Activated T-helper 2 cell treated with anti-CD3 and anti-CD28 coated beads, Interferon-gamma antibody, Interleukin-2, Interleukin-4, amounts not matched to agents 10 μg/mL and 5 μg/mL and 100 μg/mL, durations not matched to agents 14 hours and 24 hours and 36 hours (primary cell): ENCODE results near the gene HINT3. TPM values are rescaled to one million over a fixed set of nuclear protein-coding genes. Genes with fewer than 3 reads are reported as not detected.
"Not testable (repeated sequence)": the region's sequence is repeated elsewhere in the genome, so short reads cannot be mapped to it uniquely, and the experiment has no call there.

Experiments
- DNase-seq: peaks from one replicate; pipeline ENCODE4 v3.0.0; 2021; ENCODE audit warnings: low spot score
- H3K27ac Mint-ChIP-seq: one replicate; pipeline ENCODE4 v1.8.0; 2021; ENCODE audit warnings: mixed read lengths
- H3K27me3 Mint-ChIP-seq: one replicate; pipeline ENCODE4 v1.8.0; 2021; ENCODE audit warnings: low read depth, mixed read lengths
- H3K36me3 Mint-ChIP-seq: one replicate; pipeline ENCODE4 v1.8.0; 2021; ENCODE audit warnings: low read depth, mixed read lengths
- H3K4me1 Mint-ChIP-seq: one replicate; pipeline ENCODE4 v1.8.0; 2021; ENCODE audit warnings: low read depth, mixed read lengths
- H3K4me3 Mint-ChIP-seq: one replicate; pipeline ENCODE4 v1.8.0; 2021; ENCODE audit warnings: low read depth, mild to moderate bottlenecking, moderate library complexity, mixed read lengths
- H3K9me3 Mint-ChIP-seq: one replicate; pipeline ENCODE4 v1.8.0; 2021; ENCODE audit warnings: mixed read lengths
- intact Hi-C: fragments of 100-400 bp; cut with micrococcal nuclease; formaldehyde crosslinking; loops from one replicate; pipeline ENCODE4 v1.15.1; 2023
- total RNA-seq: library from RNA; stranded (reverse); gene quantifications from 2 replicates; pipeline ENCODE4 v1.2.3, GENCODE V29; 2022

Gene HINT3
- total RNA-seq, result 7.1 and 7.9 TPM in 2 replicates

DNA sequence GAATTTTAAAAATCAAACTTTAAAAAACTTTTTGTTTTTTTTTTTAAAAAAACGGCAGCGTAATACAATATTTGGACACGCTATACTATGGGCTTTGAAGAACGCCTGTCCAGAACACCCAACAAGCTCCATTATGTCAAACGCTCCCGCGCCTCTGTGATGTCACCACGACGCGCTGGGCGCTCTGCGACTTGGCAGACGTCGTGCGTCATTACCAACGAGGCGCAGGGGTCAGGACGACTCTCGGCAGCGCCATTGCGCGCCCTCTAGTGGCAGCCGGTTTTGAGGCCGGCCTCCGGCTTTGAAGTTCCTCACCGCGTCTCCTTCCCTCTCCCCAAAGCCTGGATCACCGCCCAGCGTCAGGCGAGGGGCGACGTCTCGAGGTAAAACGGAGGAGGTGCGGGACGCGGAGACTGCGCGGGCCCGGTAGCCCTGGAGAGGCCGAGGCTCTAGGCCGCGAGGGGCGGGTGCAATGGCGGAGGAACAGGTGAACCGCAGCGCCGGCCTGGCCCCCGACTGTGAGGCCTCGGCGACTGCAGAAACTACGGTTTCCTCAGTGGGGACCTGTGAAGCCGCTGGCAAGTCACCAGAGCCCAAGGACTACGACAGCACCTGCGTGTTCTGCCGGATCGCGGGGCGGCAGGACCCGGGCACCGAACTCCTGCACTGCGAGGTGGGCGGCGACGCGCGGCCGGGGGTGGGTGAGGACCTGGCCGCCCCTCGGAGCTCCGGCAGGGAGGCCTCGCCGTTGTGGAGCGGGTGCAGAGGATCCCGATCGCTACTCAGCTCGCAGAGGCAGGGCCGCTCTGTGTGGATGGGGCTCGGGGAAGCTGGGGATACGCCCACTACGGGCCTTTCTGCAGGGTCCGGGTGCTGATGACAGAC lies at the start of gene HINT3:
Gene HINT3 (plus strand): TSS at position 265 of the 885 bp plus-strand sequence. CDS start 208 bp downstream, at position 473.
- DNase-seq, result peak; percentile 96

DNA sequence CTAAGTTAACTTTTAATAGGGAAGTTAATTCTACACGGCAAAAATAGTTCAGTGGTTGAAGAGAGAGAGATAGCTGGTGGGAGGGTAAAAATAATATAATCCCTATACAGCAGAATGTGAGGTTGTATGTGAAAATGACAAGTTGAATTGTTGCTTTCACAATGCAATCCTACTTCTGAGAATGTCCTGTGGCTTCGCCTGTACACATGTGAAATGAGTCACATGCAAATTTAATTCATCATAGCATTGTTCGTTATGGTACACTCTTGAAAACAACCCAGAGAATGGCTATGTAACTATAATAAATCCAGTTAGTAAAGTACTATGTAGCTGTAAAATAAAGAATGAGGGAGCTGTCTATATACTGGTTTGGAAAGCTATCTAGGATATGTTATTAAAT lies 46.0 kb upstream of the HINT3 start:
- H3K4me3 Mint-ChIP-seq, result no peak overlapping the region
- H3K36me3 Mint-ChIP-seq, result peaks cover 44% of the 10 kb centered on the region
- intact Hi-C loops, result loop anchor here (1.0 to 10.0 kb wide), 2 partner anchors 9 to 606 kb away; partner anchors contain the start of gene HDDC2
- no peaks in the 10 kb centered on the region for H3K27me3 Mint-ChIP-seq
- peaks cover 32% of the 10 kb centered on the region for H3K4me1 Mint-ChIP-seq
- DNase-seq, result no peak
- H3K27ac Mint-ChIP-seq, result peak overlapping the region; percentile 75
- peaks cover 3% of the 10 kb centered on the region for H3K9me3 Mint-ChIP-seq

More for the DNA sequence above, at the start of gene HINT3:
- H3K27me3 Mint-ChIP-seq, result peaks cover 1% of the 10 kb centered on the region
- intact Hi-C loops, result loop anchor here (1.0 to 10.0 kb wide), 8 partner anchors 18 to 652 kb away; partner anchors contain the start of genes HDDC2 and TRMT11
- no peaks in the 10 kb centered on the region for H3K9me3 Mint-ChIP-seq
- peaks cover 6% of the 10 kb centered on the region for H3K4me1 Mint-ChIP-seq
- no peaks in the 10 kb centered on the region for H3K36me3 Mint-ChIP-seq
- H3K27ac Mint-ChIP-seq, result peak within 1 kb of the TSS; percentile 68
- peak within 1 kb of the TSS; percentile 52 for H3K4me3 Mint-ChIP-seq

DNA sequence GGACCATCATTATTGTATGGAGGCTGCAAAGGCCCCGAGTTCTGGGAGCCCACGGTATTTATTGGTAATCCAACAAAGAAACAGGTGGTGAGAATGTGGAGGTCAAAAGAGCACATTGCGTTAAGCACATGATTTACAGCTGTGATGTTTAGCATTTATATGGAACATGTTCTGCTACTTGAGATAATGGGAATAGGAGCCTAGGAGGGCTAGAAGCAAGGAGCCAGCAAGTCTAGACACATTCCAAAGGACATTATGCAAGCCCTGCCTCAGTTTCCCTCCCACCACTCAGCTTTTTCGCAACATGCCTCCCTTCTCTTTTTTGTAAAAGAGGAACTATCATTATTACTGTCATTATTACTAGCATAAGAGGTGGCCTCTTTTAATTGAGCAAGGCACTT lies 45.5 kb upstream of the HINT3 start:
- DNase-seq, H3K4me3 Mint-ChIP-seq, H3K27me3 Mint-ChIP-seq, H3K9me3 Mint-ChIP-seq: not testable (repeated sequence)
- Mint-ChIP-seq H3K27ac (peak overlapping the region; percentile 75), H3K36me3 (peaks cover 48% of the 10 kb centered on the region), H3K4me1 (peaks cover 31% of the 10 kb centered on the region)
- intact Hi-C loops, result loop anchor here (10.0 kb wide), 1 partner anchor 606 kb away; the partner anchor contains the start of gene HDDC2

GRCh38 chr6:125912430-125912829 lies 44.1 kb upstream of the HINT3 start:
- peak overlapping the region; percentile 15 for H3K27ac Mint-ChIP-seq
- intact Hi-C loops, result loop anchor here (10.0 kb wide), 1 partner anchor 608 kb away; the partner anchor contains the start of gene HDDC2
- H3K4me1 Mint-ChIP-seq, result peaks cover 27% of the 10 kb centered on the region
- H3K36me3 Mint-ChIP-seq, result peaks cover 55% of the 10 kb centered on the region
- H3K4me3 Mint-ChIP-seq, DNase-seq, H3K9me3 Mint-ChIP-seq, H3K27me3 Mint-ChIP-seq: not testable (repeated sequence)

GRCh38 chr6:125913145-125913544 lies 43.4 kb upstream of the HINT3 start:
- DNase-seq, result no peak
- H3K36me3 Mint-ChIP-seq, result peaks cover 55% of the 10 kb centered on the region
- no peak overlapping the region for H3K27ac Mint-ChIP-seq
- no peak overlapping the region for H3K4me3 Mint-ChIP-seq
- H3K27me3 Mint-ChIP-seq, result no peaks in the 10 kb centered on the region
- H3K4me1 Mint-ChIP-seq, result peaks cover 29% of the 10 kb centered on the region
- peaks cover 3% of the 10 kb centered on the region for H3K9me3 Mint-ChIP-seq
- intact Hi-C loops, result loop anchor here (10.0 kb wide), 1 partner anchor 608 kb away; the partner anchor contains the start of gene HDDC2

DNA sequence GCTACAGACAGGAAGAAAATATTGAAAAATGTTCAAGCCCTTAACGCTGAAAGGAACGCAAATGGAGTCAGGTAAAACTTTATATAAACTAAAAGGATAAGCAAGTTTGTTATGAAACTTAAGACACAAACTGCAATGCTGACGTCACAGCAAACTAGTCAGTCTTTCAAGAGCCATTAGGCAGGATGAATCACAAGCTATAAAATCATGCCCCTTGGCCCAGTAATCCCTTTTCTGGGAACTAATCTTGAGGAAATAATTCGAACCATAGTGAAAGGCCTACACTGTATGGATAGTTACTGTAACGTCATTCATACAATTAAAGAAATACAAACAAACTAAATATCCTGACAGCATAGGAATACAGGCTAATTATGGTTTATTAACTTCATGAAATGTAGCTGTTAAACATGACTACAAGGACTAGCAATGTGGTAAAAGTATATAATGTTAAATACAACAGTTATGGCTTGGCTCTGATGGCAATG lies 42.7 kb upstream of the HINT3 start:
- Mint-ChIP-seq H3K36me3 (peaks cover 58% of the 10 kb centered on the region), H3K9me3 (peaks cover 3% of the 10 kb centered on the region), H3K4me3 (no peak overlapping the region), H3K4me1 (peaks cover 35% of the 10 kb centered on the region), H3K27ac (no peak overlapping the region), H3K27me3 (no peaks in the 10 kb centered on the region)
- DNase-seq, result no peak
- intact Hi-C loops, result loop anchor here (10.0 kb wide), 1 partner anchor 609 kb away; the partner anchor contains the start of gene HDDC2

- H3K4me3 Mint-ChIP-seq, result peak overlapping the region; percentile 82
- peaks cover 39% of the 10 kb centered on the region for H3K4me1 Mint-ChIP-seq
- H3K27me3 Mint-ChIP-seq, result no peaks in the 10 kb centered on the region
- intact Hi-C loops, result loop anchor here (10.0 kb wide), 1 partner anchor 613 kb away; the partner anchor contains the start of gene HDDC2
- peak overlapping the region; percentile 88 for H3K27ac Mint-ChIP-seq
- no peak for DNase-seq
- H3K36me3 Mint-ChIP-seq, result peaks cover 70% of the 10 kb centered on the region
- H3K9me3 Mint-ChIP-seq, result no peaks in the 10 kb centered on the region
These were observed 38.3 kb upstream of the HINT3 start for GRCh38 chr6:125918230-125918629.

DNA sequence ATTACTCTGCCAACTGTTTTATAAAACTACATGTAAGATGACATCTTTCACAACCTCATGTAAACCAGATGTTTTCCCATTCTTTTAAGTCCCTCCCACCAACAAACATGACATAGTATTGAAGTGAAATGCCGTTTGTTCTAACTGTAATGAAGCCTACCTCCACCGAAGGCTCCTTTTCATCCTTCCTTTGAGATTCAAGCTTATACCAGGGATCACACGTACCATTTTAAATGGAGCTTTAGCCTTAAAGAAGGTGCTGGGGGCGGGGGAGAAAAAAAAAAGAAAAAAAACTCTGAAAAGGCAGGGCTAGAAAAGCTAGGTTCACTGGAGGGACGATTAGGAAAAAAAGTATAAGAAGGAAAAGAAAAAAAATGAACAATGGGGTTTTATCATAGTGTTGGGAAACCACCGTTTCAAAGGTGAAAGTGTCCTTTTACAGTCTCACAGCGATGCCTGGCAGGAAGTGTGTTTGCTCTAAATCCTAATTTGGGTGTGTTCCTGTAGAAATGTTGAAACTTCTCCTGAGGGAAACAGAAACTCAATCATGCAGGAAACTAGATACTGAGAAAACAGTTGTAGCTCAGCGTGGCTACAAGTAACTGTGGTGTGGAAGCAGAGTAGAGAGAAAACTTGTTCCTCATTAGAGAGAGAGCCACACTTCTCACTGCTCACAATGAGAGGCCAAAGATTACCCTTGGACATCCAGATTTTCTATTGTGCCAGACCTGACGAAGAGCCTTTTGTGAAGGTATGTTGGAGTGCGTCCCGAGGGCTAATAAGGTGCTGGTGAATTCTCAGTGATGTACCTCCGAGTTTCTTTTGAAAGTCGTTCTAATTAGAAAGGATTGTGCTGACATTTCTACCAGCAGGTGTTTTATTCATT lies 37.6 kb upstream of the HINT3 start:
- H3K4me3 Mint-ChIP-seq, result peak overlapping the region; percentile 82
- H3K4me1 Mint-ChIP-seq, result peaks cover 46% of the 10 kb centered on the region
- no peaks in the 10 kb centered on the region for H3K27me3 Mint-ChIP-seq
- DNase-seq, result peak; percentile 48
- intact Hi-C loops, result loop anchor here (1.0 to 10.0 kb wide), 6 partner anchors 9 to 614 kb away; partner anchors contain the start of genes HDDC2 and HINT3
- peaks cover 73% of the 10 kb centered on the region for H3K36me3 Mint-ChIP-seq
- H3K9me3 Mint-ChIP-seq, result no peaks in the 10 kb centered on the region
- peak overlapping the region; percentile 88 for H3K27ac Mint-ChIP-seq

DNA sequence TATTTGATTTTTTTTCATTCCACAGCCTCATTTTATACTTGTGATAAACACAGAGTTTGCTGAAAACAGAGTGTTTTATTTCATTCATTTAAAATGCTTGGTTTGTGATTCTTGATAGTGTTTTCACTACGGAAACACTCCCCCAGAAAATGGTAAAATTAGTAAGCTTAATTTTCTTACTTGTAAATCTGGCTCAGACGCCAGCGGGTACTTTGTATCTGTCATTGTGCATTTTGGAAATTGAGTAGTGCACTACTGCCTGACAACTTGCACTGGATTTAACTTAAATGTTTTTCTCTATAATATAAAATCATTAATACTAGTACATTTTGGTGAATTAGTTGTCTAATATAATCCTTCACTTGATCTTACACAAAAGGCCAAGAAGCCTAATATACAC lies 37.0 kb upstream of the HINT3 start:
- H3K4me1 Mint-ChIP-seq, result peaks cover 50% of the 10 kb centered on the region
- H3K27me3 Mint-ChIP-seq, result no peaks in the 10 kb centered on the region
- H3K36me3 Mint-ChIP-seq, result peaks cover 79% of the 10 kb centered on the region
- no peak for DNase-seq
- H3K4me3 Mint-ChIP-seq, result peak overlapping the region; percentile 82
- H3K9me3 Mint-ChIP-seq, result no peaks in the 10 kb centered on the region
- intact Hi-C loops, result loop anchor here (1.0 to 10.0 kb wide), 6 partner anchors 9 to 615 kb away; partner anchors contain the start of genes HDDC2 and HINT3
- H3K27ac Mint-ChIP-seq, result peak overlapping the region; percentile 88

- intact Hi-C loops, result no loop called here
- no peak overlapping the region for H3K4me3 Mint-ChIP-seq
- no peaks in the 10 kb centered on the region for H3K27me3 Mint-ChIP-seq
- no peaks in the 10 kb centered on the region for H3K9me3 Mint-ChIP-seq
- peaks cover 72% of the 10 kb centered on the region for H3K36me3 Mint-ChIP-seq
- peaks cover 56% of the 10 kb centered on the region for H3K4me1 Mint-ChIP-seq
- no peak overlapping the region for H3K27ac Mint-ChIP-seq
- no peak for DNase-seq
These were observed 34.2 kb upstream of the HINT3 start for GRCh38 chr6:125922322-125922860.

DNA sequence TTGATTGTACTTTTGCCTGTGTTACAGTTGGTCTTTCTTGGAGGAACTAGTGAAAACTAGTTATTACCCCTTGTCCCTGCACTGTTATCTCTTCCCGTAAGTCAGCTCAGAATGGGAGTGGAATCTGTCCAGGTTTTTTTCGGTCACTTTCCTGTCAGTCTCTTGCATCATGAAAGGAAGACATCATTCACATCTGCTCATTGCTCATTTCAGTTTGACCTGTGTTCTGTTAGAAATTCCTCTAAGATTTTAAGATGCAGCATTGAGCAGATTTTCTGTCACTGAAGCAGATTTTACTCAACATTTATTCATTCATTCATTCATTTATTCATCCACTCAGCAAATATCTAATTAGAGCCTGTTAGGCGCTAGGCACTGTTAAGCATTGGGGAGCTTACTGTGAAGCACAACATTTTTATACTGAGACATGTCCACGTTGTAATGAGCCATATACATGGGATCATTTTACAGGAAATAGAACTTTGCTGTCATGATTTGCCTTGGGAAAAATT lies 33.1 kb upstream of the HINT3 start:
- Mint-ChIP-seq H3K9me3 (no peaks in the 10 kb centered on the region), H3K36me3 (peaks cover 74% of the 10 kb centered on the region), H3K27me3 (no peaks in the 10 kb centered on the region), H3K4me3 (peak overlapping the region; percentile 14), H3K27ac (peak overlapping the region; percentile 4), H3K4me1 (peaks cover 49% of the 10 kb centered on the region)
- intact Hi-C loops, result no loop called here
- DNase-seq, result no peak

DNA sequence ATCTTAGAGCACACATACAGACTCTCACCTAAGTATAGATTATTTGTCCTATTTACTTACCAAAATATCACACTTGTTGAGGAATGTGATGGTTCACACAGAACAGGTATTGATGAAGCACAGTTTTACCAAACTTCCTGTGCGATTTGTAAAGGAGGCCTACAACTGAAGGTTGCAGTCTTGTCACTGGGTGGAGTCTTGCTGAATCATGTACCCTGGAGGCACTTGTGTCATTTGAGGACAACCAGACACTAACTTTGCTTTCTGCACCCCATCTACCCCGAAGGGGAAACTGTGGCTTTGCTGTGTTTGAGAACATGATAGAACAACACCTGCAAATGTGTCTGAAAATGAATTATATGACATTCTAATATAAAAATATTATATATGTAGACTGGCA lies 32.4 kb upstream of the HINT3 start:
- Mint-ChIP-seq H3K27ac (peak overlapping the region; percentile 4), H3K4me1 (peaks cover 41% of the 10 kb centered on the region), H3K27me3 (no peaks in the 10 kb centered on the region), H3K36me3 (peaks cover 75% of the 10 kb centered on the region), H3K9me3 (no peaks in the 10 kb centered on the region), H3K4me3 (no peak overlapping the region)
- DNase-seq, result no peak
- intact Hi-C loops, result no loop called here
